SK-N-SH (cell line): ENCODE measurements around the gene ACVR2B. TPM values are rescaled to one million over a fixed set of nuclear protein-coding genes. Genes with fewer than 3 reads are reported as not detected.
A peak's percentile ranks its signal among the peaks of the same experiment; 100 is the strongest.

Source experiments
- CTCF ChIA-PET: fragments of 300-600, 350-600 bp; formaldehyde crosslinking; extraction: SDS; loops from one replicate; lab custom pipeline; 2021; lab: Yijun Ruan, JAX
- POLR2A ChIA-PET: fragments of 350-600 bp; sonication (Branson Sonifier 250); formaldehyde crosslinking; extraction: SDS; loops from one replicate; lab custom pipeline; 2020; ENCODE audit warnings: antibody characterized with exemption, inconsistent platforms; lab: Yijun Ruan, JAX
- DNase-seq: peaks from one replicate; pipeline ENCODE4 v3.0.0; 2012
- H2AFZ ChIP-seq: fragments of 200-600 bp; sonication (generic); 2 replicates; pipeline ENCODE4 v1.8.1; 2016; ENCODE audit warnings: antibody characterized with exemption, mild to moderate bottlenecking, low read depth
- H3F3A ChIP-seq: fragments of 200-600 bp; sonication (generic); replicated peaks from 2 replicates; pipeline ENCODE3; 2016; ENCODE audit warnings: antibody characterized with exemption, mild to moderate bottlenecking; ENCODE audit not compliant: insufficient read depth
- H3K27ac ChIP-seq, 2 experiments: fragments of 200-500 bp in 1 of 2; fragments of 200-600 bp in 1 of 2; sonication (Bioruptor generic) in 1 of 2; sonication (generic), shearing (Covaris generic) in 1 of 2; 2 replicates each; pipeline versions ENCODE4 v1.5.1 to v1.6.1; 2014 to 2016; ENCODE audit warnings: low read depth in 2 of 2, inconsistent platforms in 1 of 2, low read length in 1 of 2, mild to moderate bottlenecking in 1 of 2, mixed read lengths in 1 of 2
- H3K27me3 ChIP-seq: fragments of 200-600 bp; sonication (generic), shearing (Covaris generic); 2 replicates; pipeline ENCODE4 v1.6.1; 2016; ENCODE audit warnings: mixed run types; ENCODE audit not compliant: insufficient read depth
- H3K36me3 ChIP-seq, 2 experiments: fragments of 200-500 bp in 1 of 2; fragments of 200-600 bp in 1 of 2; sonication (Bioruptor generic) in 1 of 2; sonication (generic) in 1 of 2; replicated peaks in 1 of 2; 2 replicates each; pipeline versions ENCODE3 to v1.5.1; 2014 to 2016; ENCODE audit warnings: low read length in 1 of 2, mild to moderate bottlenecking in 1 of 2; ENCODE audit not compliant: insufficient read depth in 2 of 2, control insufficient read depth in 1 of 2
- H3K4me1 ChIP-seq, 2 experiments: fragments of 200-500 bp in 1 of 2; fragments of 200-600 bp in 1 of 2; sonication (Bioruptor generic) in 1 of 2; sonication (generic), shearing (Covaris generic) in 1 of 2; 2 replicates each; pipeline versions ENCODE4 v1.5.1 to v1.6.1; 2014 to 2016; ENCODE audit warnings: low read depth in 1 of 2, low read length in 1 of 2, mixed run types in 1 of 2; ENCODE audit not compliant: insufficient read depth in 2 of 2, control insufficient read depth in 1 of 2
- H3K4me2 ChIP-seq: fragments of 200-600 bp; sonication (generic), shearing (Covaris generic); 2 replicates; pipeline ENCODE4 v1.6.1; 2017; ENCODE audit warnings: mixed run types
- H3K4me3 ChIP-seq, 2 experiments: fragments of 200-500 bp in 1 of 2; fragments of 200-600 bp in 1 of 2; sonication (Bioruptor generic) in 1 of 2; sonication (generic), shearing (Covaris generic) in 1 of 2; 2 replicates each; pipeline versions ENCODE4 v1.5.1 to v1.8.1; 2014 to 2016; ENCODE audit warnings: low read depth in 2 of 2, inconsistent platforms in 1 of 2, low read length in 1 of 2, mild to moderate bottlenecking in 1 of 2, mixed read lengths in 1 of 2, moderate library complexity in 1 of 2
- H3K79me2 ChIP-seq: fragments of 200-600 bp; sonication (generic); 2 replicates; pipeline ENCODE4 v1.8.1; 2017; ENCODE audit warnings: mild to moderate bottlenecking; ENCODE audit not compliant: insufficient read depth
- H3K9ac ChIP-seq: fragments of 200-600 bp; sonication (generic); 2 replicates; pipeline ENCODE4 v1.6.1; 2017; ENCODE audit warnings: mixed run types
- H3K9me2 ChIP-seq: fragments of 200-600 bp; sonication (generic); 2 replicates; pipeline ENCODE4 v1.6.1; 2017; ENCODE audit warnings: mixed run types
- H3K9me3 ChIP-seq: fragments of 200-600 bp; sonication (generic); 2 replicates; pipeline ENCODE4 v1.6.1; 2017; ENCODE audit warnings: mixed run types, mild to moderate bottlenecking, moderate library complexity
- H4K20me1 ChIP-seq: fragments of 200-600 bp; sonication (generic); 2 replicates; pipeline ENCODE4 v1.6.1; 2017; ENCODE audit warnings: mild to moderate bottlenecking, mixed run types; ENCODE audit not compliant: insufficient read depth
- GABPA ChIP-seq: IDR thresholded peaks from 2 replicates; pipeline ENCODE4 v1.4.0; 2012; ENCODE audit warnings: low read depth, mild to moderate bottlenecking
- GATA2 ChIP-seq: sonication (generic); formaldehyde crosslinking; IDR thresholded peaks from 2 replicates; pipeline ENCODE4 v1.5.0; 2020; ENCODE audit warnings: mild to moderate bottlenecking, missing genetic modification reagents
- IRF3 ChIP-seq: fragments of 150-350 bp; IDR thresholded peaks from 2 replicates; pipeline ENCODE4 v1.6.1; 2016; ENCODE audit warnings: mild to moderate bottlenecking, low read depth, low read length
- MEF2A ChIP-seq: IDR thresholded peaks from 2 replicates; pipeline ENCODE4 v1.4.0; 2012; ENCODE audit warnings: low read depth, borderline replicate concordance
- MXI1 ChIP-seq: IDR thresholded peaks from 2 replicates; pipeline ENCODE4 v1.6.1; 2012; ENCODE audit warnings: mild to moderate bottlenecking, low read depth, low read length, improper control_type of control experiment
- NRF1 ChIP-seq: IDR thresholded peaks from 2 replicates; pipeline ENCODE4 v1.6.1; 2012; ENCODE audit warnings: low read depth, mild to moderate bottlenecking, low read length
- PBX3 ChIP-seq: IDR thresholded peaks from 2 replicates; pipeline ENCODE4; 2012
- SIN3A ChIP-seq: IDR thresholded peaks from 2 replicates; pipeline ENCODE4 v1.6.1; 2012; ENCODE audit warnings: low read depth, mild to moderate bottlenecking, low read length, moderate library complexity, borderline replicate concordance
- SMC3 ChIP-seq: IDR thresholded peaks from 2 replicates; pipeline ENCODE4 v1.6.1; 2012; ENCODE audit warnings: low read depth, low read length, improper control_type of control experiment
- TEAD4 ChIP-seq: IDR thresholded peaks from 2 replicates; pipeline ENCODE4 v1.4.0; 2012; ENCODE audit warnings: mild to moderate bottlenecking, borderline replicate concordance; ENCODE audit not compliant: insufficient read depth
- WGBS: methylation state at CpG from one replicate; pipeline ENCODE4 v1.1.6; 2017; ENCODE audit warnings: low lambda C conversion rate; 5-methylcytosine and 5-hydroxymethylcytosine counted together
- polyA plus RNA-seq, 3 experiments: library from polyadenylated mRNA; depleted of rRNA; stranded (reverse); fragments of >200 nt; gene quantifications; 2 replicates each; pipeline ENCODE4 v1.2.3, GENCODE V29; 2012
- TF ChIP-seq, protein P1 (sequence below): IDR thresholded peaks from 2 replicates; pipeline ENCODE4 v1.4.0; 2012; ENCODE audit warnings: low read depth
- TF ChIP-seq, protein P2 (sequence below): fragments of 150-350 bp; IDR thresholded peaks from 2 replicates; pipeline ENCODE4 v1.6.1; 2017; ENCODE audit warnings: antibody characterized with exemption, low read length, low read depth, borderline replicate concordance

Gene ACVR2B
- polyA plus RNA-seq, 1 of the 3 experiments (the other 2 are of a cell fraction) = 1.4 TPM

- CTCF ChIA-PET = no interaction called here
- no peak overlapping the region for H2AFZ ChIP-seq
- no peak for TF ChIP-seq NRF1
- no peak for TF ChIP-seq SMC3
- TF ChIP-seq SIN3A = no peak
- TF ChIP-seq, protein P1, sequence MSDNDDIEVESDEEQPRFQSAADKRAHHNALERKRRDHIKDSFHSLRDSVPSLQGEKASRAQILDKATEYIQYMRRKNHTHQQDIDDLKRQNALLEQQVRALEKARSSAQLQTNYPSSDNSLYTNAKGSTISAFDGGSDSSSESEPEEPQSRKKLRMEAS = no peak
- no peak for TF ChIP-seq TEAD4
- TF ChIP-seq GABPA = no peak
- no peak for TF ChIP-seq GATA2 (CRISPR knock-in tag)
- no peak for TF ChIP-seq IRF3
- TF ChIP-seq PBX3 = no peak
- TF ChIP-seq MEF2A = no peak
- TF ChIP-seq, protein P2, sequence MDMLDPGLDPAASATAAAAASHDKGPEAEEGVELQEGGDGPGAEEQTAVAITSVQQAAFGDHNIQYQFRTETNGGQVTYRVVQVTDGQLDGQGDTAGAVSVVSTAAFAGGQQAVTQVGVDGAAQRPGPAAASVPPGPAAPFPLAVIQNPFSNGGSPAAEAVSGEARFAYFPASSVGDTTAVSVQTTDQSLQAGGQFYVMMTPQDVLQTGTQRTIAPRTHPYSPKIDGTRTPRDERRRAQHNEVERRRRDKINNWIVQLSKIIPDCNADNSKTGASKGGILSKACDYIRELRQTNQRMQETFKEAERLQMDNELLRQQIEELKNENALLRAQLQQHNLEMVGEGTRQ = no peak
- no peak for TF ChIP-seq MXI1
Measured at GRCh38 chr3:38459499-38460048, 5.9 kb downstream of the ACVR2B start.

More at GRCh38 chr3:38459499-38460048, 5.9 kb downstream of the ACVR2B start:
- peaks cover 64% of the 10 kb centered on the region for H3K79me2 ChIP-seq
- H3K9ac ChIP-seq = no peak overlapping the region
- H4K20me1 ChIP-seq = peaks cover 27% of the 10 kb centered on the region
- H3K4me1 ChIP-seq = peaks cover 0 to 29% of the 10 kb centered on the region in 2 experiments; a peak in 2 of 4 replicates
- no peak overlapping the region for H3K4me3 ChIP-seq
- 95% methylated on average over 4 of the region's 10 CpGs for WGBS
- peak overlapping the region in 1 of 2 experiments; percentile 28; a peak in 1 of 4 replicates for H3K27ac ChIP-seq
- H3K9me3 ChIP-seq = no peaks in the 10 kb centered on the region
- no peaks in the 10 kb centered on the region for H3F3A ChIP-seq
- no peaks in the 10 kb centered on the region for H3K9me2 ChIP-seq
- POLR2A ChIA-PET = no interaction called here
- no peaks in the 10 kb centered on the region for H3K27me3 ChIP-seq
- H3K4me2 ChIP-seq = peak overlapping the region; percentile 23; the same call in 1 of the 2 replicates
- no peak for DNase-seq
- H3K36me3 ChIP-seq = no peaks in the 10 kb centered on the region
